ENCODE measurements around the gene KRTAP17-1.
"Not testable (repeated sequence)": the region's sequence is repeated elsewhere in the genome, so short reads cannot be mapped to it uniquely, and the experiment has no call there.

The KRTAP17-1 gene

GRCh38 chr17:41304091-41304490 is 11.4 kb downstream of the KRTAP17-1 start:
- DNase-seq (ENCODE audit: low read depth, low spot score): no peak

GRCh38 chr17:41302981-41303380 is 12.5 kb downstream of the KRTAP17-1 start:
- no peak for DNase-seq (ENCODE audit: low read depth, low spot score)

- no peak for DNase-seq (ENCODE audit: low read depth, low spot score)
These were observed 13.3 kb downstream of the KRTAP17-1 start, which contains the start of gene KRTAP29-1 for GRCh38 chr17:41301916-41302901. Gene KRTAP29-1, minus strand, starts transcription at chr17:41302851. Its CDS starts 0 bp downstream, at chr17:41302851.

- no peak for DNase-seq (ENCODE audit: low read depth, low spot score)
These were observed 14.2 kb downstream of the KRTAP17-1 start for GRCh38 chr17:41301204-41301790.

- DNase-seq (ENCODE audit: low read depth, low spot score): no peak
These were observed 16.9 kb downstream of the KRTAP17-1 start for GRCh38 chr17:41298458-41299135.

GRCh38 chr17:41296846-41297245 is 18.7 kb downstream of the KRTAP17-1 start:
- DNase-seq (ENCODE audit: low read depth, low spot score): no peak

GRCh38 chr17:41294016-41294415 is 21.5 kb downstream of the KRTAP17-1 start:
- no peak for DNase-seq (ENCODE audit: low read depth, low spot score)

GRCh38 chr17:41287050-41287449 is 28.5 kb downstream of the KRTAP17-1 start:
- no peak for DNase-seq (ENCODE audit: low read depth, low spot score)

GRCh38 chr17:41284546-41284945 is 31.0 kb downstream of the KRTAP17-1 start:
- no peak for DNase-seq (ENCODE audit: low read depth, low spot score)

- DNase-seq (ENCODE audit: low read depth, low spot score): no peak
These were observed 31.5 kb downstream of the KRTAP17-1 start for GRCh38 chr17:41284043-41284442.

- DNase-seq (ENCODE audit: low read depth, low spot score): no peak
These were observed 37.1 kb downstream of the KRTAP17-1 start for GRCh38 chr17:41278176-41278955.

- not testable (repeated sequence) for DNase-seq (ENCODE audit: low read depth, low spot score)
These were observed 39.8 kb downstream of the KRTAP17-1 start, which contains the start of gene KRTAP9-7 for GRCh38 chr17:41275648-41276190. Gene KRTAP9-7, plus strand, starts transcription at chr17:41275698. Its CDS starts 0 bp downstream, at chr17:41275698.

GRCh38 chr17:41271858-41272257 is 43.7 kb downstream of the KRTAP17-1 start:
- DNase-seq (ENCODE audit: low read depth, low spot score): no peak

GRCh38 chr17:41271323-41271722 is 44.2 kb downstream of the KRTAP17-1 start:
- not testable (repeated sequence) for DNase-seq (ENCODE audit: low read depth, low spot score)

GRCh38 chr17:41267711-41268110 is 47.8 kb downstream of the KRTAP17-1 start:
- no peak for DNase-seq (ENCODE audit: low read depth, low spot score)

- DNase-seq (ENCODE audit: low read depth, low spot score): no peak
These were observed 50.4 kb downstream of the KRTAP17-1 start, which contains the start of gene KRTAP9-6 for GRCh38 chr17:41265078-41265477. Gene KRTAP9-6, plus strand, starts transcription at chr17:41265378. Its CDS starts 0 bp downstream, at chr17:41265378.

Measured in activated naive CD8-positive, alpha-beta T cell treated with anti-CD3 and anti-CD28 coated beads, Interleukin-2, amount 50 U/mL, for 16 hours (primary cell).